B cell (primary cell): ENCODE data around the gene TSPAN31. TPM values are rescaled to one million over a fixed set of nuclear protein-coding genes. Genes with fewer than 3 reads are reported as not detected.

Experiments
- ATAC-seq: fragments of 200-7000 bp; cut with Tn5 transposase; one replicate; pipeline ENCODE4 v1.10.0; 2021; ENCODE audit warnings: low read depth, mild to moderate bottlenecking, moderate number of reproducible peaks, moderate library complexity
- CTCF ChIA-PET: fragments of 350-600 bp; sonication (Branson Sonifier 250); formaldehyde crosslinking; loops from one replicate; lab custom pipeline; 2021; ENCODE audit warnings: antibody characterized with exemption, inconsistent platforms; lab: Charles Lee
- POLR2A ChIA-PET: fragments of 350-600 bp; sonication (Branson Sonifier 250); formaldehyde crosslinking; loops from one replicate; lab custom pipeline; 2021; ENCODE audit warnings: antibody characterized with exemption; lab: Charles Lee
- DNase-seq: peaks from one replicate; pipeline ENCODE4 v3.0.0; 2013
- H2AFZ ChIP-seq: 2 replicates; pipeline ENCODE4 v1.6.1; 2012; ENCODE audit warnings: mild to moderate bottlenecking, low read depth, low read length; ENCODE audit not compliant: insufficient read depth, poor library complexity, severe bottlenecking
- H3K27ac ChIP-seq, 2 donors: 1 replicate in 1 of 2; 2 replicates in 1 of 2; pipeline ENCODE4 v1.5.1; 2012 to 2013; ENCODE audit warnings: low read length in 2 of 2, mild to moderate bottlenecking in 2 of 2, moderate library complexity in 1 of 2
- H3K27me3 ChIP-seq, 4 experiments: fragments of 200-600 bp in 1 of 4; sonication (generic) in 1 of 4; replicated peaks in 1 of 4; 1 replicate in 2 of 4; 2 replicates in 2 of 4; pipeline versions ENCODE4 v1.6.1 to v1.7.0; 2013 to 2016; ENCODE audit warnings: low read length in 3 of 4, mild to moderate bottlenecking in 2 of 4, mixed read lengths in 1 of 4, moderate library complexity in 1 of 4; ENCODE audit not compliant: insufficient read depth in 4 of 4, control insufficient read depth in 3 of 4; ENCODE audit errors: control extremely low read depth in 1 of 4
- H3K36me3 ChIP-seq, 2 experiments: replicated peaks in 1 of 2; 1 replicate in 1 of 2; 2 replicates in 1 of 2; pipeline versions ENCODE4 v1.6.1 to v1.7.1; 2013; ENCODE audit warnings: low read length in 1 of 2; ENCODE audit not compliant: insufficient read depth in 2 of 2, control insufficient read depth in 1 of 2; ENCODE audit errors: control extremely low read depth in 1 of 2, extremely low read depth in 1 of 2
- H3K4me1 ChIP-seq, 2 donors: fragments of 200-600 bp in 1 of 2; sonication (generic) in 1 of 2; 1 replicate in 1 of 2; 2 replicates in 1 of 2; pipeline versions ENCODE4 v1.5.1 to v1.6.1; 2013 to 2017; ENCODE audit warnings: low read length in 2 of 2; ENCODE audit not compliant: control insufficient read depth in 2 of 2, insufficient read depth in 2 of 2
- H3K4me2 ChIP-seq: replicated peaks from 2 replicates; pipeline ENCODE3; 2012; ENCODE audit warnings: mild to moderate bottlenecking, low read depth, low read length; ENCODE audit not compliant: poor library complexity, severe bottlenecking
- H3K4me3 ChIP-seq, 5 experiments: fragments of 200-600 bp in 1 of 5; sonication (generic) in 1 of 5; 1 replicate in 3 of 5; 2 replicates in 2 of 5; pipeline versions ENCODE4 v1.5.1 to v1.7.0; 2011 to 2016; ENCODE audit warnings: low read length in 4 of 5, mild to moderate bottlenecking in 4 of 5, low read depth in 2 of 5, control low read depth in 1 of 5, moderate library complexity in 1 of 5; ENCODE audit not compliant: insufficient read depth in 1 of 5; ENCODE audit errors: control extremely low read depth in 1 of 5, extremely low read depth in 1 of 5
- H3K79me2 ChIP-seq: fragments of 200-600 bp; sonication (generic); one replicate; pipeline ENCODE4 v1.6.0; 2016; ENCODE audit warnings: low read length; ENCODE audit not compliant: control insufficient read depth, insufficient read depth
- H3K9ac ChIP-seq: fragments of 200-600 bp; sonication (generic); 2 replicates; pipeline ENCODE4 v1.6.1; 2017; ENCODE audit warnings: mild to moderate bottlenecking, low read length, moderate library complexity
- H3K9me3 ChIP-seq, 3 donors: one replicate each; pipeline versions ENCODE4 v1.6.1 to v1.7.1; 2013; ENCODE audit warnings: low read length in 2 of 3; ENCODE audit not compliant: control insufficient read depth in 2 of 3, insufficient read depth in 1 of 3; ENCODE audit errors: control extremely low read depth in 1 of 3
- H4K20me1 ChIP-seq: 2 replicates; pipeline ENCODE4 v1.6.0; 2012; ENCODE audit warnings: mild to moderate bottlenecking, low read length; ENCODE audit not compliant: insufficient read depth, control insufficient read depth, poor library complexity, severe bottlenecking
- H3K27ac Mint-ChIP-seq: one replicate; pipeline ENCODE4 v1.8.0; 2021; ENCODE audit warnings: mixed read lengths
- H3K27me3 Mint-ChIP-seq: one replicate; pipeline ENCODE4 v1.8.0; 2021; ENCODE audit warnings: mixed read lengths
- H3K4me1 Mint-ChIP-seq: one replicate; pipeline ENCODE4 v1.8.0; 2021; ENCODE audit warnings: mixed read lengths
- H3K4me3 Mint-ChIP-seq: one replicate; pipeline ENCODE4 v1.8.0; 2021; ENCODE audit warnings: mixed read lengths
- H3K9me3 Mint-ChIP-seq: one replicate; pipeline ENCODE4 v1.8.0; 2022; ENCODE audit warnings: mixed read lengths; ENCODE audit not compliant: insufficient read depth
- EZH2 ChIP-seq: IDR thresholded peaks from 2 replicates; pipeline ENCODE4 v1.6.1; 2012; ENCODE audit warnings: borderline replicate concordance, low read depth, mild to moderate bottlenecking, moderate library complexity, low read length; ENCODE audit not compliant: insufficient read depth, poor library complexity, severe bottlenecking
- WGBS: methylation state at CpG from one replicate; pipeline ENCODE4 v1.1.5; 2013; ENCODE audit warnings: missing lambda C conversion rate; ENCODE audit not compliant: insufficient coverage; 5-methylcytosine and 5-hydroxymethylcytosine counted together
- intact Hi-C: fragments of 100-400 bp; cut with micrococcal nuclease; formaldehyde crosslinking; loops from one replicate; pipeline ENCODE4 v1.10.0; 2022
- polyA plus RNA-seq: library from polyadenylated mRNA; depleted of rRNA; stranded (reverse); fragments of >200 nt; gene quantifications from 2 replicates; pipeline ENCODE4 v1.2.3, GENCODE V29; 2012
- total RNA-seq, 2 donors: library from RNA; stranded (reverse); fragments of 120-200 nt in 1 of 2; gene quantifications; 1 replicate in 1 of 2; 2 replicates in 1 of 2; pipeline versions ENCODE4 v1.2.3 to v1.2.4, GENCODE V29; 2013 to 2022
- TF ChIP-seq, protein P1 (sequence below): fragments of 200-600 bp; IDR thresholded peaks from one replicate; pipeline ENCODE4 v1.8.0; 2022; ENCODE audit warnings: antibody characterized with exemption, mild to moderate bottlenecking

Gene TSPAN31
- total and polyA plus RNA-seq, 2 donors (not counting 1 experiment from before 2014, with no cell fraction given): 24.0 to 29.6 TPM

GRCh38 chr12:57708296-57708695 lies 36.5 kb upstream of the TSPAN31 start:
- no peak overlapping the region for H3K27ac ChIP-seq
- Mint-ChIP-seq H3K27ac (no peak overlapping the region), H3K27me3 (no peaks in the 10 kb centered on the region), H3K4me3 (no peak overlapping the region), H3K4me1 (peaks cover 3% of the 10 kb centered on the region), H3K9me3 (no peaks in the 10 kb centered on the region)
- H3K9me3 ChIP-seq: peaks cover 4 to 6% (median 5%) of the 10 kb centered on the region in 3 donors
- CTCF ChIA-PET: no interaction called here
- peaks cover 9% of the 10 kb centered on the region for H4K20me1 ChIP-seq
- H3K4me1 ChIP-seq: no peaks in the 10 kb centered on the region
- ATAC-seq: no peak
- no peaks in the 10 kb centered on the region for H3K27me3 ChIP-seq
- intact Hi-C loops: no loop called here
- POLR2A ChIA-PET: interaction anchor here (0.7 kb wide), 1 partner anchor 24 kb away, joined by 3 read pairs; no protein-coding TSS in a partner anchor
- H3K4me2 ChIP-seq: no peak overlapping the region
- no peak for TF ChIP-seq EZH2
- TF ChIP-seq, protein P1, sequence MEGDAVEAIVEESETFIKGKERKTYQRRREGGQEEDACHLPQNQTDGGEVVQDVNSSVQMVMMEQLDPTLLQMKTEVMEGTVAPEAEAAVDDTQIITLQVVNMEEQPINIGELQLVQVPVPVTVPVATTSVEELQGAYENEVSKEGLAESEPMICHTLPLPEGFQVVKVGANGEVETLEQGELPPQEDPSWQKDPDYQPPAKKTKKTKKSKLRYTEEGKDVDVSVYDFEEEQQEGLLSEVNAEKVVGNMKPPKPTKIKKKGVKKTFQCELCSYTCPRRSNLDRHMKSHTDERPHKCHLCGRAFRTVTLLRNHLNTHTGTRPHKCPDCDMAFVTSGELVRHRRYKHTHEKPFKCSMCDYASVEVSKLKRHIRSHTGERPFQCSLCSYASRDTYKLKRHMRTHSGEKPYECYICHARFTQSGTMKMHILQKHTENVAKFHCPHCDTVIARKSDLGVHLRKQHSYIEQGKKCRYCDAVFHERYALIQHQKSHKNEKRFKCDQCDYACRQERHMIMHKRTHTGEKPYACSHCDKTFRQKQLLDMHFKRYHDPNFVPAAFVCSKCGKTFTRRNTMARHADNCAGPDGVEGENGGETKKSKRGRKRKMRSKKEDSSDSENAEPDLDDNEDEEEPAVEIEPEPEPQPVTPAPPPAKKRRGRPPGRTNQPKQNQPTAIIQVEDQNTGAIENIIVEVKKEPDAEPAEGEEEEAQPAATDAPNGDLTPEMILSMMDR: no peak
- WGBS: no CpG with 5 or more reads among the region's 2 CpGs
- H3K79me2 ChIP-seq: peaks cover 7% of the 10 kb centered on the region
- H3K4me3 ChIP-seq: no peak overlapping the region
- peaks cover 11 to 43% of the 10 kb centered on the region in 2 experiments for H3K36me3 ChIP-seq
- no peak for DNase-seq
- no peak overlapping the region for H2AFZ ChIP-seq
- H3K9ac ChIP-seq: no peak overlapping the region

- DNase-seq (no peak), ATAC-seq (no peak)
- peaks cover 3 to 38% of the 10 kb centered on the region in 2 experiments for H3K36me3 ChIP-seq
- H3K4me2 ChIP-seq: no peak overlapping the region
- H2AFZ ChIP-seq: no peak overlapping the region
- H3K4me3 ChIP-seq: no peak overlapping the region
- WGBS: 100% methylated on average over 1 of the region's 3 CpGs
- H3K79me2 ChIP-seq: peaks cover 15% of the 10 kb centered on the region
- H3K4me1 ChIP-seq: peaks cover 13 to 19% of the 10 kb centered on the region in 2 donors
- H3K27me3 Mint-ChIP-seq: no peaks in the 10 kb centered on the region
- CTCF ChIA-PET: no interaction called here
- H3K27ac ChIP-seq: no peak overlapping the region
- intact Hi-C loops: no loop called here
- H3K4me3 Mint-ChIP-seq: no peak overlapping the region
- no peak overlapping the region for H3K9ac ChIP-seq
- no peak overlapping the region for H3K27ac Mint-ChIP-seq
- peaks cover 33% of the 10 kb centered on the region for H4K20me1 ChIP-seq
- H3K9me3 ChIP-seq: no peaks in the 10 kb centered on the region
- H3K27me3 ChIP-seq: no peaks in the 10 kb centered on the region
- peaks cover 12% of the 10 kb centered on the region for H3K4me1 Mint-ChIP-seq
- H3K9me3 Mint-ChIP-seq: no peaks in the 10 kb centered on the region
- no peak for TF ChIP-seq EZH2
- TF ChIP-seq, protein P1: no peak
- POLR2A ChIA-PET: no interaction called here
Observed at GRCh38 chr12:57712701-57713100, 32.1 kb upstream of the TSPAN31 start.
